Left ventricle myocardium superior (tissue), 1 donor: ENCODE results near the gene GABRA5. TPM values are rescaled to one million over a fixed set of nuclear protein-coding genes. Genes with fewer than 3 reads are reported as not detected.
"Not testable (repeated sequence)": the region's sequence is repeated elsewhere in the genome, so short reads cannot be mapped to it uniquely, and the experiment has no call there.

Experiments used
- ATAC-seq: fragments of 200-7000 bp; cut with Tn5 transposase; one replicate; pipeline ENCODE4 v1.9.1; 2020; ENCODE audit warnings: mild to moderate bottlenecking, moderate library complexity
- DNase-seq: peaks from one replicate; pipeline ENCODE4 v3.0.0-alpha.2; 2020
- intact Hi-C: fragments of 100-400 bp; cut with micrococcal nuclease; formaldehyde crosslinking; loops from one replicate; pipeline ENCODE4 v1.11.0; 2022
- long read RNA-seq: library from polyadenylated mRNA; unstranded; transcript quantifications from one replicate; pipeline ENCODE4 v2.0.0, GENCODE V29; 2021
- total RNA-seq: library from RNA; stranded (reverse); fragmentation: NEBNext Ultra II Directional; extraction: Animal tissue kit (Norgen Biotek cat#: 25700); gene quantifications from one replicate; pipeline ENCODE4 v1.2.1, GENCODE V29; 2021
- donor health status: DM: no; HTN: yes; CAD: no; lungs with severe emphysema.

The GABRA5 gene
- total RNA-seq, result not detected
- long read RNA-seq, result 0 reads

GRCh38 chr15:26866298-26867199 lies at the start of gene GABRA5:
Gene GABRA5 (plus strand): TSS chr15:26867062. CDS start chr15:26869249, 2,187 bp downstream.
- DNase-seq (peak; percentile 63), ATAC-seq (peak; percentile 84)
- intact Hi-C loops, result no loop called here

- intact Hi-C loops, DNase-seq, ATAC-seq: not testable (repeated sequence)
Measured at GRCh38 chr15:26831191-26831590, 35.7 kb upstream of the GABRA5 start.

GRCh38 chr15:26831951-26832350 lies 34.9 kb upstream of the GABRA5 start:
- DNase-seq (no peak), ATAC-seq (no peak)
- intact Hi-C loops, result no loop called here

GRCh38 chr15:26838742-26839460 lies 28.0 kb upstream of the GABRA5 start:
- no peak for DNase-seq
- intact Hi-C loops, result no loop called here
- ATAC-seq, result no peak

- intact Hi-C loops, result no loop called here
Measured at GRCh38 chr15:26841514-26841913, 25.3 kb upstream of the GABRA5 start.

GRCh38 chr15:26841941-26842340 lies 24.9 kb upstream of the GABRA5 start:
- ATAC-seq (no peak), DNase-seq (no peak)
- intact Hi-C loops, result no loop called here

More at GRCh38 chr15:26841514-26841913, 25.3 kb upstream of the GABRA5 start:
- DNase-seq (no peak), ATAC-seq (no peak)

GRCh38 chr15:26842391-26842790 lies 24.5 kb upstream of the GABRA5 start:
- intact Hi-C loops, result no loop called here
- no peak for DNase-seq

GRCh38 chr15:26844901-26845300 lies 22.0 kb upstream of the GABRA5 start:
- intact Hi-C loops, result no loop called here
- no peak for DNase-seq
- no peak for ATAC-seq

More at GRCh38 chr15:26842391-26842790, 24.5 kb upstream of the GABRA5 start:
- no peak for ATAC-seq

- intact Hi-C loops, result no loop called here
- ATAC-seq (no peak), DNase-seq (no peak)
Measured at GRCh38 chr15:26848498-26848897, 18.4 kb upstream of the GABRA5 start.

GRCh38 chr15:26850161-26850560 lies 16.7 kb upstream of the GABRA5 start:
- intact Hi-C loops, result no loop called here
- ATAC-seq (no peak), DNase-seq (no peak)

- ATAC-seq, result no peak
- no peak for DNase-seq
- intact Hi-C loops, result no loop called here
Measured at GRCh38 chr15:26852980-26853379, 13.9 kb upstream of the GABRA5 start.

GRCh38 chr15:26854435-26854834 lies 12.4 kb upstream of the GABRA5 start:
- intact Hi-C loops, result no loop called here
- ATAC-seq, result no peak
- no peak for DNase-seq

- peak; percentile 85 for ATAC-seq
- no peak for DNase-seq
- intact Hi-C loops, result loop anchor here (5.0 kb wide), 1 partner anchor 682 kb away; no protein-coding TSS in a partner anchor
Measured at GRCh38 chr15:26864664-26865191, 2.1 kb upstream of the GABRA5 start.

- DNase-seq (no peak), ATAC-seq (no peak)
- intact Hi-C loops, result no loop called here
Measured at GRCh38 chr15:26867200-26868007, 542 bp downstream of the GABRA5 start.

GRCh38 chr15:26868029-26868685 lies 1.3 kb downstream of the GABRA5 start:
- no peak for ATAC-seq
- intact Hi-C loops, result no loop called here
- DNase-seq, result no peak

GRCh38 chr15:26869628-26870027 lies 2.8 kb downstream of the GABRA5 start:
- ATAC-seq (no peak), DNase-seq (no peak)
- intact Hi-C loops, result no loop called here

- DNase-seq, result no peak
- no peak for ATAC-seq
- intact Hi-C loops, result no loop called here
Measured at GRCh38 chr15:26870346-26870745, 3.5 kb downstream of the GABRA5 start.

GRCh38 chr15:26872206-26872605 lies 5.3 kb downstream of the GABRA5 start:
- DNase-seq (no peak), ATAC-seq (no peak)
- intact Hi-C loops, result no loop called here

GRCh38 chr15:26873846-26874245 lies 7.0 kb downstream of the GABRA5 start:
- peak; percentile 82 for ATAC-seq
- peak; percentile 71 for DNase-seq
- intact Hi-C loops, result no loop called here
